PC-3 (cell line): Measurements from ENCODE around the gene RRH. TPM values are rescaled to one million over a fixed set of nuclear protein-coding genes. Genes with fewer than 3 reads are reported as not detected.

Source experiments
- ATAC-seq: fragments of 200-7000 bp; cut with Tn5 transposase; 2 replicates; pipeline ENCODE4 v1.9.1; 2020; ENCODE audit warnings: mild to moderate bottlenecking, moderate library complexity
- BruUV-seq: library from RNA; stranded (reverse); fragments of 400-500 nt; replicated peaks from 2 replicates; lab custom pipeline; 2021; lab: Mats Ljungman, UMichigan
- CTCF ChIA-PET: fragments of 300-600 bp; sonication (Branson Sonifier 250); formaldehyde crosslinking; loops from one replicate; lab custom pipeline; 2022; ENCODE audit warnings: antibody characterized with exemption; lab: Charles Lee
- POLR2A ChIA-PET: fragments of 300-600 bp; sonication (Branson Sonifier 250); formaldehyde crosslinking; loops from one replicate; lab custom pipeline; 2022; ENCODE audit warnings: antibody characterized with exemption; ENCODE audit not compliant: unreplicated experiment; lab: Charles Lee
- DNase-seq: peaks from one replicate; pipeline ENCODE4 v3.0.0-alpha.2; 2015
- H2AFZ ChIP-seq: fragments of 300-600 bp; sonication (generic); 2 replicates; pipeline ENCODE4 v1.6.0; 2016; ENCODE audit warnings: antibody characterized with exemption, low read length
- H3F3A ChIP-seq: fragments of 300-600 bp; sonication (generic); one replicate; pipeline ENCODE4 v1.6.0; 2017; ENCODE audit warnings: antibody characterized with exemption, low read length, control low read depth, mild to moderate bottlenecking; ENCODE audit not compliant: unreplicated experiment
- H3K27ac ChIP-seq: fragments of 300-600 bp; sonication (generic); 2 replicates; pipeline ENCODE4 v1.5.1; 2016; ENCODE audit warnings: mild to moderate bottlenecking, low read length
- H3K27me3 ChIP-seq: fragments of 300-600 bp; sonication (generic); 2 replicates; pipeline ENCODE4 v1.6.1; 2016; ENCODE audit warnings: low read length, mixed read lengths
- H3K36me3 ChIP-seq: fragments of 300-600 bp; sonication (generic); 2 replicates; pipeline ENCODE4 v1.6.1; 2016; ENCODE audit warnings: low read depth, mixed run types, low read length, mixed read lengths
- H3K4me1 ChIP-seq: fragments of 300-600 bp; sonication (generic); 2 replicates; pipeline ENCODE4 v1.5.1; 2016; ENCODE audit warnings: low read length; ENCODE audit not compliant: insufficient read depth
- H3K4me2 ChIP-seq: fragments of 300-600 bp; sonication (generic); 2 replicates; pipeline ENCODE4 v1.6.0; 2016; ENCODE audit warnings: low read length
- H3K4me3 ChIP-seq: fragments of 300-600 bp; sonication (generic); 2 replicates; pipeline ENCODE4 v1.5.1; 2016; ENCODE audit warnings: mild to moderate bottlenecking, low read length, mixed read lengths
- H3K79me2 ChIP-seq: fragments of 300-600 bp; sonication (generic); 2 replicates; pipeline ENCODE4 v1.6.1; 2017; ENCODE audit warnings: low read length, mixed read lengths
- H3K9ac ChIP-seq: fragments of 300-600 bp; sonication (generic); 2 replicates; pipeline ENCODE4 v1.6.0; 2016; ENCODE audit warnings: mild to moderate bottlenecking, low read length
- H3K9me2 ChIP-seq: fragments of 300-600 bp; sonication (generic); replicated peaks from 2 replicates; pipeline ENCODE4 v1.6.1; 2016; ENCODE audit warnings: mixed run types, low read length, mixed read lengths
- H3K9me3 ChIP-seq: fragments of 300-600 bp; sonication (generic); 2 replicates; pipeline ENCODE4 v1.6.1; 2016; ENCODE audit warnings: low read length, mixed read lengths
- H4K20me1 ChIP-seq: fragments of 300-600 bp; sonication (generic); 2 replicates; pipeline ENCODE4 v1.6.1; 2016; ENCODE audit warnings: low read length, mixed read lengths
- CTCF ChIP-seq: fragments of 300-600 bp; sonication (generic); conservative IDR thresholded peaks from 2 replicates; pipeline ENCODE4 v1.5.1; 2017; ENCODE audit warnings: antibody characterized with exemption, low read depth, mild to moderate bottlenecking, low read length
- EZH2 ChIP-seq: fragments of 300-600 bp; sonication (generic); IDR thresholded peaks from one replicate; pipeline ENCODE4 v1.6.1; 2017; ENCODE audit warnings: antibody characterized with exemption, mild to moderate bottlenecking, low read length; ENCODE audit not compliant: unreplicated experiment
- EZH2phosphoT487 ChIP-seq: fragments of 300-600 bp; sonication (generic); IDR thresholded peaks from 2 replicates; pipeline ENCODE4 v1.6.1; 2018; ENCODE audit warnings: mild to moderate bottlenecking, antibody characterized with exemption, low read length, borderline replicate concordance
- intact Hi-C: fragments of 100-400 bp; cut with micrococcal nuclease; formaldehyde crosslinking; loops from 2 replicates; pipeline ENCODE4 v1.9.0; 2023
- total RNA-seq: library from RNA; depleted of rRNA; stranded (reverse); fragments of >200 nt; gene quantifications from 2 replicates; pipeline ENCODE4 v1.2.3, GENCODE V29; 2014

Gene RRH
- total RNA-seq, 1 experiment from 2014 or later: 0.18 TPM

GRCh38 chr4:109870061-109870460 is 42.3 kb downstream of the RRH start:
- CTCF ChIA-PET: no interaction called here
- H3F3A ChIP-seq: no peaks in the 10 kb centered on the region
- no peak overlapping the region for H3K27ac ChIP-seq
- ATAC-seq: no peak
- no peaks in the 10 kb centered on the region for H4K20me1 ChIP-seq
- no peak overlapping the region for H3K4me2 ChIP-seq
- peaks cover 17% of the 10 kb centered on the region for H3K4me1 ChIP-seq
- POLR2A ChIA-PET: no interaction called here
- no peak overlapping the region for H3K9ac ChIP-seq
- BruUV-seq: no TSS peak
- H3K4me3 ChIP-seq: no peak overlapping the region
- intact Hi-C loops: loop anchor here (5.0 kb wide), 1 partner anchor 97 kb away; no protein-coding TSS in a partner anchor
- no peak for DNase-seq
- TF ChIP-seq EZH2: no peak
- TF ChIP-seq CTCF: no peak
- no peak for TF ChIP-seq EZH2phosphoT487
- no peak overlapping the region for H2AFZ ChIP-seq
- no peaks in the 10 kb centered on the region for H3K27me3 ChIP-seq
- H3K9me3 ChIP-seq: no peaks in the 10 kb centered on the region
- no peaks in the 10 kb centered on the region for H3K79me2 ChIP-seq
- no peaks in the 10 kb centered on the region for H3K36me3 ChIP-seq
- no peaks in the 10 kb centered on the region for H3K9me2 ChIP-seq

GRCh38 chr4:109872065-109872464 is 44.3 kb downstream of the RRH start:
- no peak overlapping the region for H3K27ac ChIP-seq
- H4K20me1 ChIP-seq: no peaks in the 10 kb centered on the region
- H3K9me2 ChIP-seq: no peaks in the 10 kb centered on the region
- H3K9me3 ChIP-seq: no peaks in the 10 kb centered on the region
- ATAC-seq (no peak), DNase-seq (no peak)
- no peak overlapping the region for H3K4me3 ChIP-seq
- no peak overlapping the region for H3K4me2 ChIP-seq
- H3K79me2 ChIP-seq: no peaks in the 10 kb centered on the region
- CTCF ChIA-PET: no interaction called here
- H3F3A ChIP-seq: no peaks in the 10 kb centered on the region
- intact Hi-C loops: loop anchor here (5.0 kb wide), 1 partner anchor 95 kb away; no protein-coding TSS in a partner anchor
- H3K9ac ChIP-seq: no peak overlapping the region
- no peaks in the 10 kb centered on the region for H3K27me3 ChIP-seq
- no peak overlapping the region for H2AFZ ChIP-seq
- H3K36me3 ChIP-seq: no peaks in the 10 kb centered on the region
- H3K4me1 ChIP-seq: peaks cover 17% of the 10 kb centered on the region
- POLR2A ChIA-PET: no interaction called here
- TF ChIP-seq EZH2phosphoT487 (no peak), CTCF (no peak), EZH2 (no peak)
- BruUV-seq: no TSS peak

- no peak for DNase-seq
- CTCF ChIA-PET: no interaction called here
- Histone ChIP-seq H2AFZ (peak overlapping the region; percentile 26; the same call in 1 of the 2 replicates), H3F3A (no peaks in the 10 kb centered on the region), H3K79me2 (no peaks in the 10 kb centered on the region), H3K27me3 (no peaks in the 10 kb centered on the region), H4K20me1 (no peaks in the 10 kb centered on the region), H3K9ac (no peak overlapping the region), H3K9me3 (no peaks in the 10 kb centered on the region), H3K4me1 (peaks cover 17% of the 10 kb centered on the region), H3K4me2 (0 out of 2 replicates have a peak overlapping the region, but pooled peaks have one; percentile 31), H3K27ac (peak overlapping the region; percentile 20; the same call in 1 of the 2 replicates), H3K9me2 (no peaks in the 10 kb centered on the region), H3K36me3 (no peaks in the 10 kb centered on the region), H3K4me3 (no peak overlapping the region)
- TF ChIP-seq EZH2phosphoT487 (no peak), EZH2 (no peak), CTCF (no peak)
- BruUV-seq: TSS peak; percentile 99
- ATAC-seq: peak; percentile 31; the same call in 1 of the 2 replicates
- intact Hi-C loops: loop anchor here (5.0 kb wide), 1 partner anchor 94 kb away; no protein-coding TSS in a partner anchor
- POLR2A ChIA-PET: no interaction called here
Measured at GRCh38 chr4:109872950-109873656, 45.3 kb downstream of the RRH start.
